Hematopoietic multipotent progenitor cell treated with erythropoietin and hydrocortisone succinate and interleukin-3 and kit ligand, for 17 days (in vitro differentiated cells): ENCODE measurements around the gene TRIM2.

ENCODE experiments used
- DNase-seq: peaks from one replicate; pipeline ENCODE4 v3.0.0-alpha.2; 2015; ENCODE audit warnings: low spot score

Gene TRIM2

DNA sequence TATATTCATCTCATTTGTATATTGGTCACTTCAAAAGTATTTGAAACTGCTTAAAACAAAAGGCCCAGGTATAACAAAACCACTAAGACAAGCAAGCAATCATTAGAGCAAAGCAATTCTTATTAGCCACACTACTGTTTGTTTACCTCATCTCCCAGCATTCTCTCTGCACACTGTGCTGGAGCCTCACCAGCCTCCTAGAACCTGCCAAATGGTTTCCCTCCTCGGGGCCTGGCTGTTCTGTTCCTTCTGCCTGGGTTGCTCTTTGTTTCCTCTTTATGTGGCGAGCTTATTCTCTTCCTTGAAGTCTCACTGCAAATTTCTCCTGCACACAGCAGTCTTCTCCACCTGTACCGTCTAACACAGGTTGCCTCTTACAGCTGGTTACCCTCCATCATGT lies 72.7 kb downstream of the TRIM2 start:
- no peak for DNase-seq

DNA sequence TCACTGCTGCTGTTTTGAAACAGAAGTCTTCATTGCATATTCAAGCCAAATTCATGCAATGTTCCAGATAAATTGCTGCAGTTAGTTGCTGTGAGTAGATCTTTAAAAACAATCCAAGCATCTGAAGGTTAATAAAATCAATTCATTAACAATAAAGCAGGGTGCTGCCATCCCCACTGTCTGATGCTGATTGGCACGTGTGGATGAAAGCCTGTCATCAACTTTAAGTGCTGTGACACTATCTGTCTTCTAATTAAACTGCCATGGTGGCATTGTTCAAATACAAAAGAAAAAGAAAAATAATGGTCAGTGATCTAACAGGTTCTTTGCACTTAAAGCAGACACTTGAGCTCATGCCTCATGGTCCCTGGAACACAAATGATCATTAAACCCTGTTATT lies 77.2 kb downstream of the TRIM2 start:
- no peak for DNase-seq

DNA sequence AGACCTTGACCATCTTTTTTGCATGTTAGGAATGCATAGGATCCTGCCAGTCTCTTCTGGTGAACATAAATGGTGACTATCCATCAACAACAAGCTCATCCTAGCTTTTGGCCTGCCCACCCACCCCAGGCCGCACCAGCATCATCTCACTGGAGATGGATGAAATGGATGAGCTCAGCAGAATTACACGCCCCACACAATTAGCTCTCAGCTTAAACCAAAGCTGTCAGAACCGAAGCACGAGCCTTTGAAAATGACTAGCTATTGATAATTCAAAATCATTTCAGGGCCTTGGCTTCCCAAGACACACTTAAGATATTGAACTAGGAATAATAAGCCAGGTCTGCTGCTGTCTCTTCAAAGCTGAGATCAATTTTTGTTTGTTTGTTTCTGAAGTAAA lies 77.8 kb downstream of the TRIM2 start:
- DNase-seq = no peak

- DNase-seq = no peak
Measured at GRCh38 chr4:153283260-153283659, 79.0 kb downstream of the TRIM2 start.

DNA sequence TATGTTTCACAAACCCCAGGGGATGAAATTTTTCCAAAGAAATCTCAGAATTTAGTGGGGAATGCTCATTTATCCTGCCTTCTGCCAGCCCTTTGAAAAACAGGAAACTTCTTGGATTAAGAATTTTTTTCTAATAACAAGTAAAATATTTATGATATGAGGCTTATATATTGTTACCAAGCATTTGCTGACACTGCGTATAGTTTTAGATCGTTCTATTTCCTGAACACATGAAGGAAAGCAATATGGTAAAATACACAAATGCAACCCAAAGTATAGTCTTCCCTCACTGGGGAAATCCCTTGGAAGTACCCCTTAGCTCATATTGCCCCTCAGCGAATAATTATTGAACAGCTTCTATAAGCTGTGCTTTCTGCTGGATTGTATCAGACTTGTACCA lies 85.9 kb downstream of the TRIM2 start:
- DNase-seq = no peak

- DNase-seq = no peak
Measured at GRCh38 chr4:153291562-153291961, 87.3 kb downstream of the TRIM2 start.

- DNase-seq = no peak
Measured at GRCh38 chr4:153292897-153293741, 88.9 kb downstream of the TRIM2 start.

- no peak for DNase-seq
Measured at GRCh38 chr4:153293742-153294057, 89.5 kb downstream of the TRIM2 start.

DNA sequence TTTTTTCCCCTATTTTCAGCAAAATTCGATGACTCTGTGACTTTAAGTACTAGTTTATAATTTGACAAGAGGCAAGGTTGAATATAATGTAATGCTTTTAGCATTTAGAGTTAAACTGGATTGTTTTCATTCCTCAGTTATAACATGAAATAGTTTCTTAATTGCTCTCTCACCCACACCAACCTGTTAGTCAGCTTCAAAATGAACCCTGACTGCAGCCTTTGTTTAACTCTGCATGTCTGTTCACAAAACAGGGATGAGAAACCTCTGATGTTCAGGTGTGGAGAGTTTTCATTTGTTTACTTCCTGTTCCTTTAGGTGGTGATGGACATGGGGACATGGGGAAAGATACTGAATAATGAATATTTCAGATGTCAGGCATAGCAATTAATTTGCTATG lies 90.4 kb downstream of the TRIM2 start:
- DNase-seq = no peak

GRCh38 chr4:153295131-153295755 lies 91.0 kb downstream of the TRIM2 start:
- DNase-seq = no peak

DNA sequence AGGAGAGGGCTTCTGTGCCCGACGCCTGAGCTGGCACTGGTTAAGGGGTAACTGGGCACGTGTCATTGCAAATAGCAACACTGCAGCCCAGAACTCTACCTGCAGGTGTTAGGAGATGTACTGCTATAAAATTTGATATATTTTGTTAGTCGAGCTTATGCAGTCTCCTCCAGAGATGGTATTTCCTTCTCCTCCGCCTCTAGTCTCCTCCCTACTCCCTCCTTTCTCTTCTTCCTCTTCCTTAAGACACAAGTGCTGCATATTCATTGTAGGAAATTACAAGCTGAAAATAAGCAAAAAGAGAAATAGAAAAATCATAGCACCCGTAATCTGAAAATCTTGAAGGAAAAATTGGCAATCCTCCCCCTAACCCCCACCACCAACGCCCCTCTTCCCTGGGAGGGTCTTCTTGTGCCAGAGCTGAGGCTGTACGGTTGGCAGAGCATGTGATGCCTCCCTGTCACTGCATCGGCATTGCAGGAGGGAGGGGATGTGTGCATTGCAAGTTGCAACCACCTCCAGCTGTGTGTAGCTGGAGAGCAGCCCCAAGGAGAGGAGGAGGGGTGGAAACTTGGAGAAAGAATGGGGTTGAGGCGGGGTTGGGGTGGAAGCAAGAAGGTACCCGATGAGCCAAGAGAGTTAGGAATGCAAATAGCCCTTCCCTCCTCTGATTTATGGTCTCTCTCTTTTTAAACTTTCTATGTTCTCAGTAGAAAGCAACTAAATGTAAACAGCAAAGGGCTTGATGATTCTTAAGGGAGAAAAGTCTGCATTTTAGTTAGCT lies 92.0 kb downstream of the TRIM2 start:
- DNase-seq = no peak

DNA sequence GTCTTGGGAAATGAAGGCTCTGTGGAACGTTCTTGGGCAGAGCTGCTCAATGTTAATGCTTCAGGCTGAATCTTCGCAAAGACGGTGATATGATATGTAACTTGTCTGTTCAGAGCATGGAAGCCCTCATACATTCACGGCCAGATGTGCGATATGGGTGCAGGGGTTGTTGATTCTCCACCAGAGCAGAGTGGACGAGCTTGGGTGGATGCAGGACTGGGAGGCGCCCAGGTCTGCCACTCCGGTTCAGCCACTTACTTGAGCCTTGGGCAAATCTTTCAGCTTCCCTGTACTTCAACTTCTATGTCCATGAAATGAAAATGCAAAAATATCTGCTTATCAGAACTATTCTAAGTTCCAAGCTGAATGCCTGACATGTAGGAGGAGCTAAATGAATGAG lies 92.9 kb downstream of the TRIM2 start:
- DNase-seq = no peak

DNA sequence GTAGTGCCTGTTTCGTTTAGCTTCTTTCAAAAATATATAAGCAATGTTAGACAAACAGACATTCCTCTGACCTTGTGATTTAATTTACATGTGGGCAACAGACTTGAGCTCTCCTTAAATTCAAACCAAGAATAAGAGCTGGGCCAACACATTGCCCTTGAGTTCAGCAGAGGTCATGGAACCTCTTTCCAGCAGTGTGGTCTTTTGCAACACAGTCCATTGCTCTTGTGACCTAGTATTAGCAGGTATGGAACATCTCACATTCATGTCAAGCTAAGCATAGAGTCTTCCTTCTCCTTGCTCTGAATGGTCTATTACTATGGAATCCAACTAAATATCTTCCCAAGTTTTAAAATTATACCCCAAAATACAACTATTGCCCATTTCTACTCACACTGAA lies 106.5 kb downstream of the TRIM2 start:
- DNase-seq = no peak

GRCh38 chr4:153314915-153315314 lies 110.7 kb downstream of the TRIM2 start:
- DNase-seq = no peak

GRCh38 chr4:153318696-153319320 lies 114.6 kb downstream of the TRIM2 start:
- DNase-seq = peak; percentile 28

GRCh38 chr4:153322791-153323190 lies 118.5 kb downstream of the TRIM2 start:
- no peak for DNase-seq

GRCh38 chr4:153324046-153324445 lies 119.8 kb downstream of the TRIM2 start:
- DNase-seq = no peak

GRCh38 chr4:153325558-153325957 lies 121.3 kb downstream of the TRIM2 start:
- DNase-seq = no peak

- no peak for DNase-seq
Measured at GRCh38 chr4:153326513-153326912, 122.3 kb downstream of the TRIM2 start.

GRCh38 chr4:153327247-153327646 lies 123.0 kb downstream of the TRIM2 start:
- no peak for DNase-seq

DNA sequence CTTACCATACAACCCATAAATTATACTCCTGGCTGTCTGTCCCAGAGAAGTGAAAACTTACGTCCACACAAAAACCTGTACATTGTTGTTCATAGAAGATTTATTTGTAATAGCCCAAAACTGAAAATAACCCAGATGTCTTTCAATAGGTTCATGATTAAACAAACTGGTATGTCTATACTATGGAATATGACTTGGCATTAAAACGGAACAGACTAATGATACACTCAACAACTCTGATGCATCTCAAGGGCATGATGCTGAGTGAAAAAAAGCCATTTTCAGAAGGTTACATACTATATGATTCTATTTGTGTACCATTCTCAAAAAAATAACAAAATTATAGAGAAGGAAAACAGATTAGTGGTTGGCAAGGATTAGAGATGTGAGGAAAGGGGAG lies 128.7 kb downstream of the TRIM2 start:
- no peak for DNase-seq

- DNase-seq = no peak
Measured at GRCh38 chr4:153333874-153334273, 129.6 kb downstream of the TRIM2 start.

- DNase-seq = no peak
Measured at GRCh38 chr4:153335665-153336064, 131.4 kb downstream of the TRIM2 start.
